Effector memory CD4-positive, alpha-beta T cell (primary cell): ENCODE results near the gene PKP3.
A peak's percentile ranks its signal among the peaks of the same experiment; 100 is the strongest.

Experiments
- DNase-seq, 3 donors: peaks; one replicate each; pipeline ENCODE4 v3.0.0-alpha.2; 2020
- H3K27ac ChIP-seq: 2 replicates; pipeline ENCODE4 v1.7.0; 2013; ENCODE audit warnings: mild to moderate bottlenecking, low read length, moderate library complexity; ENCODE audit not compliant: insufficient read depth, poor library complexity, severe bottlenecking
- H3K27me3 ChIP-seq: replicated peaks from 2 replicates; pipeline ENCODE4 v1.7.0; 2013; ENCODE audit warnings: mild to moderate bottlenecking, low read length; ENCODE audit not compliant: insufficient read depth, control insufficient read depth, poor library complexity, severe bottlenecking
- H3K36me3 ChIP-seq: 2 replicates; pipeline ENCODE4 v1.7.0; 2013; ENCODE audit warnings: mild to moderate bottlenecking, low read length, moderate library complexity; ENCODE audit not compliant: control insufficient read depth, insufficient read depth
- H3K4me1 ChIP-seq: 2 replicates; pipeline ENCODE4 v1.7.0; 2013; ENCODE audit warnings: low read length, mild to moderate bottlenecking; ENCODE audit not compliant: control insufficient read depth, insufficient read depth, poor library complexity, severe bottlenecking
- H3K4me3 ChIP-seq: 2 replicates; pipeline ENCODE4 v1.7.0; 2013; ENCODE audit warnings: low read length, low read depth, mild to moderate bottlenecking; ENCODE audit not compliant: insufficient read depth, poor library complexity, severe bottlenecking
- H3K9me3 ChIP-seq: 2 replicates; pipeline ENCODE4 v1.7.0; 2013; ENCODE audit warnings: mild to moderate bottlenecking, low read length, moderate library complexity; ENCODE audit not compliant: control insufficient read depth

The PKP3 gene

GRCh38 chr11:363948-364761 lies 29.9 kb upstream of the PKP3 start:
- peak; percentile 42 to 60 (median 59) for DNase-seq

DNA sequence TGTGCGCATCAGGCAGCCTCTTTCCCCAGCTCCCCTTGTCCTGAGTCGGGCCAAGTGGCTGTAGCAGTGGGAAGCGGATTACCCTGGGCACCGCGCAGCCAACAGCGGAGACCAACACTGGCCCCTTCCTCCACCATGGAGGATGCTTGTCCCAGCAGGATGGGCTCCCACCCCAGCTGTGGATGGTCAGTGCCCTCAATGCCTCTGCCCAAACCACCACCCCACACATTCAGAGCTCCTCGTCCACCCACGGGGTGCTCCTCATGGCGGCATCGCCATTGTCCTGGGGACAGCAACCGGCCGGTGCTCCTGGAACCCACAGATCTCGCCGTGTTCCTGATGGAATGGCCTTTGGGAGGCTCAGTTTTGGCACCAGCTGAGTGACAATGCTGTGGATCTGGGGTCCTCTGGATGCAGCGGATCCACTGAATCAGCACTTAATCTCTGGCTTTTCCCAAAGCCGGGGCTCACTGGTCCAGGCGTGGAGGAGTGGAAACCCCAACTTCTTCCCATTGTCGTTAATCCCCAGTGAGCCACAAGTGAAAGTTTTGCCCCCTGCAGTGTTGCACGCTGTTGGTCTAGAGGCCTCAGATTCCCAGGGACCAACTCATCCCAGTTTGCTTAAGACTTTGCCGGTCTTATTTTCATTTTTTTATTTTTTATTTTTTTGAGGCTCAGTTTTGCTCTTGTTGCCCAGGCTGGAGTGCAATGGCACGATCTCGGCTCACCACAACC lies 28.9 kb upstream of the PKP3 start:
- no peak overlapping the region for H3K4me3 ChIP-seq
- no peaks in the 10 kb centered on the region for H3K36me3 ChIP-seq
- H3K27ac ChIP-seq = no peak overlapping the region
- H3K4me1 ChIP-seq = peaks cover 9% of the 10 kb centered on the region
- H3K9me3 ChIP-seq = no peaks in the 10 kb centered on the region
- H3K27me3 ChIP-seq = peaks cover 20% of the 10 kb centered on the region
- DNase-seq = no peak

More at GRCh38 chr11:363948-364761, 29.9 kb upstream of the PKP3 start:
- Histone ChIP-seq H3K9me3 (no peaks in the 10 kb centered on the region), H3K27me3 (peaks cover 18% of the 10 kb centered on the region), H3K4me1 (peaks cover 6% of the 10 kb centered on the region), H3K36me3 (no peaks in the 10 kb centered on the region), H3K4me3 (no peak overlapping the region), H3K27ac (no peak overlapping the region)

GRCh38 chr11:365831-366230 lies 28.2 kb upstream of the PKP3 start:
- Histone ChIP-seq H3K36me3 (no peaks in the 10 kb centered on the region), H3K9me3 (no peaks in the 10 kb centered on the region), H3K27me3 (peaks cover 25% of the 10 kb centered on the region), H3K27ac (no peak overlapping the region), H3K4me3 (no peak overlapping the region), H3K4me1 (peaks cover 10% of the 10 kb centered on the region)
- DNase-seq = no peak

GRCh38 chr11:367956-368413 lies 26.0 kb upstream of the PKP3 start:
- Histone ChIP-seq H3K9me3 (no peaks in the 10 kb centered on the region), H3K4me1 (peaks cover 10% of the 10 kb centered on the region), H3K27me3 (peaks cover 26% of the 10 kb centered on the region), H3K36me3 (no peaks in the 10 kb centered on the region), H3K27ac (no peak overlapping the region), H3K4me3 (no peak overlapping the region)
- no peak for DNase-seq

- Histone ChIP-seq H3K27ac (no peak overlapping the region), H3K9me3 (no peaks in the 10 kb centered on the region), H3K36me3 (no peaks in the 10 kb centered on the region), H3K4me3 (no peak overlapping the region), H3K27me3 (peaks cover 26% of the 10 kb centered on the region), H3K4me1 (peaks cover 10% of the 10 kb centered on the region)
- DNase-seq = no peak
These were observed 25.3 kb upstream of the PKP3 start for GRCh38 chr11:368414-369335.

DNA sequence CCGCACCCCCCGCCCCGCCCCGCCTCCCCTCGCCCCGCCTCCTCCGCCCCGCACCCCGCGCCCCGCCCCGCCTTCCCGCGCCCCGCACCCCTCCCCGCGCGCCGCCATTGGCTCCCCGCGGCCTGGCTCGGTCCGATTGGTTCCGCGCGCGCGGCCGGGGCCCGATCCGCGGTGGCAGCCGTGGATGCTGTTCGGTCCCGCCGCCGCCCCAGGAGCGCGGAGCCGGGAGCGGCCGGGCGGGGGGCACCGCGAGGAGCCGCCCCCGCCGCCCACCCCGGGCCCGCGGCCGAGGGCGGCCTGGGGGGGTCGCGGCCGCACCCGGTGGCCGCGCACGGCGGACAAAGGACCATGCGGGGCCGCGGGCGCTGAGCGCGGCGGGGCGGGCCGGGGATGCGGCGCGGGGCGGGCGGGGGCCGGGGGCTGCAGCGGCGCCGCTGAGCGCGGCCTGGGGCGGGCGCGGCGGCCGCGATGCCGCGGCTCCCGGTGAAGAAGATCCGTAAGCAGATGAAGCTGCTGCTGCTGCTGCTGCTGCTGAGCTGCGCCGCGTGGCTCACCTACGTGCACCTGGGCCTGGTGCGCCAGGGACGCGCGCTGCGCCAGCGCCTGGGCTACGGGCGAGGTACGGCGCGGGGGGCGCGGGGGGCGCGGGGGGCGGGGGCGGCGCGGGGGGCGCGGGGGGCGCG lies 24.5 kb upstream of the PKP3 start, which contains the start of gene B4GALNT4:
B4GALNT4 (plus strand) TSS at position 164 of the 683 bp plus-strand sequence; CDS start at position 469, 305 bp downstream.
- no peak within 1 kb of the TSS for H3K4me3 ChIP-seq
- H3K27me3 ChIP-seq = peaks cover 26% of the 10 kb centered on the region
- peak in 1 of 3 donors; percentile 17 for DNase-seq
- peaks cover 10% of the 10 kb centered on the region for H3K4me1 ChIP-seq
- H3K36me3 ChIP-seq = no peaks in the 10 kb centered on the region
- H3K9me3 ChIP-seq = no peaks in the 10 kb centered on the region
- no peak within 1 kb of the TSS for H3K27ac ChIP-seq

DNA sequence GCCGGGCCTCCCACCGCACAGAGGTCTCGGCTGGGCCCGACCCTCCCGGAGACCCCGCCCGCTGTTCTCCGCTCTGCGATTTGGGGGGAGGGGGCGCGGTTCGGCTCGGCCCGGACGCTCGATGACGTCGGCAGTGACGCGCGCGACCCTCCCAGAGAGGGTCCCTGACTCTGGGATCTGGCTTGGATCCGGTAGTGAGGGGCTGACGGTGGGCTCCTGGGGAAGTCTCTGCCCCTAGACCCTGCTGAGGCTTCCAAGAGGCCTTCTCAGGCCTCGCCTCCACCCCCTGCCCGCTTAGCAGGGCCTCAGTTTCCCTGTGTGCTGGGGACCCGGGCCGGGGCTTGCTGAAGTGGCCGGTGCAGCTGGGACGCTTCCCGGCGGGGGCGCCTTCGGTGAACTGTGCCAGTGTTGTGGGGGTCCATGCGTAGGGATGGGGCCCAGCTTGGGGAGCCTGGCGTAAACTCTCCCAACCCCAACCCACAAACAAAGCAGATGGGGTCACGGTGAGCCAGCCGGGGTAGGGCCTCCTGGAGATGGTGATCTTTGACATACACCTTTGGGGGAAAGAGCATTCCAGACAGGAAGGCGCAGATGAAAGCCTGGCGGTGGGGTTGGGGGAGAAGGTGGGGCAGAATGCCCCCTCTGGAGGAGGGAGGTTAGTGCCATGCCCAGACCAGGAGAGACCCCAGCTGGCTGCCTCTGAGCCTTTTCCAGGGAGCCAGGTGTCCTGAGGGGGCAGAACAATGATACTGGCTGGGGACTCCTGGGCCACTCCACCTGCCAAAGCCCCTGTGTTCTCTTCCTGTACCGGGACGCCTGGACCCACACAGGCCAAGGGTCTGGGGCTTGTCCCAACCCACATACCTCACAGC lies 23.7 kb upstream of the PKP3 start:
- H3K9me3 ChIP-seq = no peaks in the 10 kb centered on the region
- H3K27ac ChIP-seq = no peak overlapping the region
- no peak overlapping the region for H3K4me3 ChIP-seq
- no peaks in the 10 kb centered on the region for H3K36me3 ChIP-seq
- peaks cover 10% of the 10 kb centered on the region for H3K4me1 ChIP-seq
- peaks cover 26% of the 10 kb centered on the region for H3K27me3 ChIP-seq
- DNase-seq = no peak

GRCh38 chr11:371051-371450 lies 23.0 kb upstream of the PKP3 start:
- no peak overlapping the region for H3K27ac ChIP-seq
- peaks cover 10% of the 10 kb centered on the region for H3K4me1 ChIP-seq
- H3K27me3 ChIP-seq = peaks cover 26% of the 10 kb centered on the region
- H3K4me3 ChIP-seq = no peak overlapping the region
- no peak for DNase-seq
- H3K36me3 ChIP-seq = no peaks in the 10 kb centered on the region
- no peaks in the 10 kb centered on the region for H3K9me3 ChIP-seq
